RWPE2 (cell line): ENCODE data around the gene OR4F15.
A peak's percentile ranks its signal among the peaks of the same experiment; 100 is the strongest.
"Not testable (repeated sequence)": the region's sequence is repeated elsewhere in the genome, so short reads cannot be mapped to it uniquely, and the experiment has no call there.

Experiments
- ATAC-seq: fragments of 200-7000 bp; cut with Tn5 transposase; 3 replicates; pipeline ENCODE4 v1.9.1; 2021; ENCODE audit warnings: low read depth
- DNase-seq: peaks from one replicate; pipeline ENCODE4 v3.0.0-alpha.2; 2020; ENCODE audit warnings: low spot score
- H3K27ac ChIP-seq: fragments of 450-650 bp; 2 replicates; pipeline ENCODE4 v1.5.1; 2017; ENCODE audit warnings: mild to moderate bottlenecking; ENCODE audit not compliant: poor library complexity, severe bottlenecking
- H3K27me3 ChIP-seq: fragments of 250-450 bp; sonication (Bioruptor Pico); 2 replicates; pipeline ENCODE4 v1.5.1; 2021; ENCODE audit warnings: mild to moderate bottlenecking, moderate library complexity; ENCODE audit not compliant: insufficient read depth, poor library complexity, severe bottlenecking
- H3K36me3 ChIP-seq: fragments of 250-450 bp; sonication (Bioruptor Pico); 2 replicates; pipeline ENCODE4 v1.5.1; 2020; ENCODE audit warnings: low read depth, mild to moderate bottlenecking, moderate library complexity
- H3K4me1 ChIP-seq: fragments of 250-450 bp; sonication (Bioruptor Pico); 2 replicates; pipeline ENCODE4 v1.5.1; 2021; ENCODE audit warnings: mild to moderate bottlenecking, moderate library complexity; ENCODE audit not compliant: insufficient read depth, poor library complexity, severe bottlenecking
- H3K4me3 ChIP-seq: fragments of 250-450 bp; sonication (Bioruptor Pico); 2 replicates; pipeline ENCODE4 v1.5.1; 2021; ENCODE audit warnings: mild to moderate bottlenecking, moderate library complexity; ENCODE audit not compliant: severe bottlenecking
- H3K9me3 ChIP-seq: fragments of 250-450 bp; sonication (Bioruptor Pico); 2 replicates; pipeline ENCODE4 v1.5.1; 2021; ENCODE audit warnings: mild to moderate bottlenecking, moderate library complexity; ENCODE audit not compliant: severe bottlenecking
- CTCF ChIP-seq: fragments of 450-650 bp; IDR thresholded peaks from one replicate; pipeline ENCODE4 v1.5.1; 2017; ENCODE audit warnings: mild to moderate bottlenecking, moderate library complexity; ENCODE audit not compliant: poor library complexity, severe bottlenecking

The OR4F15 gene

DNA sequence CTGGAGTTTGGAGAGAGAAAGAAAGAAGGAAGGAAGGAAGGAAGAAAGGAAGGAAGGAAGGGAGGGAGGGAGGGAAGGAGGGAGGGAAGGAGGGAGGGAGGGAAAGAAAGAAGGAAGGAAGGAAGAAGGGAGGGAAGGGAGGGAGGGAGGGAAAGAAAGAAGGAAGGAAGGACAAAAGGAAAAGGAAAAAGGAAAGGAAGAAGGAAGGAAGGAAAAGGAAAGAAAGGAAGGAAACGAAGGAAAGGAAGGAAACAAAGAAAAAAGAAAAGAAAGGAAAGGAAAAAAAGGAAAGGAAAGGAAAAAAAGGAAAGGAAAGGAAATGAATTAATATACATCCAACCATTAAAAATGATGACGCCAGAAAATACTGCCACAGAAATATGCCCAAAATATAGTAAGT is 27.4 kb upstream of the OR4F15 start:
- Histone ChIP-seq H3K36me3 (no peaks in the 10 kb centered on the region), H3K27ac (no peak overlapping the region), H3K4me3 (no peak overlapping the region), H3K27me3 (peaks cover 32% of the 10 kb centered on the region), H3K9me3 (no peaks in the 10 kb centered on the region), H3K4me1 (no peaks in the 10 kb centered on the region)
- DNase-seq (no peak), ATAC-seq (no peak)
- no peak for TF ChIP-seq CTCF

DNA sequence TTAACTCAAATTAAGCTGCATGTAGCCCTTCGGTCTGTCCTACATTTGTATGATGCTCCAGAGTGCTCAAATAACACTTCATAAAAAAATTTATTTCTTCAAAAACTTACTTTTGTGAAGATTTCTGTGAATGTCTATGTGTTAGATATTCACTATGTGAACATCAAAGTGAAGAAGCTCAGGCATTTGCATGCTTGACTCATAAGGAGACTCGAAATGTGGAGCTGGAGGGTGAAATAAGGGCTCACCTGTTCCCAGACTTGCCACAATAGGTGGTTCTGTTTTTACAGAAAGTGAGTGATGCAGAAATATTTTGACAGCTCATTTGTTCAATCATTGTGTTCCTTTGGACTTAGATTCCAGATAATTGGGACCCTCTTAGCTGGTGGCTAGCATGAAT is 25.6 kb upstream of the OR4F15 start:
- not testable (repeated sequence) for H3K27ac ChIP-seq, H3K4me3 ChIP-seq, H3K4me1 ChIP-seq, ATAC-seq, H3K9me3 ChIP-seq, DNase-seq, H3K36me3 ChIP-seq
- H3K27me3 ChIP-seq: peaks cover 30% of the 10 kb centered on the region

DNA sequence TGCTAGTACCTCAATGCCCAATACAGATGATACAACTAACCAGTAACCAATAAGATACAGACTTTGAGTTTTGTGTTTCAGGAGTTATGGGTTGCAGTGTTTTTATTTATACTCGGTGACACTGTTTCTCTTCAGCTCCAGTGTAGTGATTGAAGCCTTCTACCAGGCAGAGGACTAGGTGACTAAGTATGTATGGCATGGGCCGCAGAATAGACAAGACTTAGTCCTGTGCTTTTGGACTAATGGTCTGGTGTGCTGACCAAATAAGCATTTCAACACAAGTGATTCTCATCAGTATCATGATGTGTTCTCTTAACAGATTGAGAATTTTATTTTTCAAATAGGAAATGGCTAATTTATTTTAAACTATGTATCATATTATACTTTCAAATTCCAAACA is 24.0 kb upstream of the OR4F15 start:
- not testable (repeated sequence) for H3K36me3 ChIP-seq, ATAC-seq, DNase-seq, H3K4me1 ChIP-seq, H3K4me3 ChIP-seq, H3K27ac ChIP-seq, H3K9me3 ChIP-seq
- peaks cover 36% of the 10 kb centered on the region for H3K27me3 ChIP-seq

- not testable (repeated sequence) for ATAC-seq, DNase-seq, H3K4me1 ChIP-seq, H3K4me3 ChIP-seq, H3K9me3 ChIP-seq, H3K36me3 ChIP-seq, H3K27ac ChIP-seq
- H3K27me3 ChIP-seq: peaks cover 36% of the 10 kb centered on the region
Observed at GRCh38 chr15:101788503-101789269, 23.3 kb upstream of the OR4F15 start.

- not testable (repeated sequence) for H3K27ac ChIP-seq, DNase-seq, ATAC-seq, H3K36me3 ChIP-seq, H3K4me1 ChIP-seq, H3K9me3 ChIP-seq, H3K4me3 ChIP-seq
- H3K27me3 ChIP-seq: peaks cover 25% of the 10 kb centered on the region
Observed at GRCh38 chr15:101790748-101791147, 21.3 kb upstream of the OR4F15 start.

DNA sequence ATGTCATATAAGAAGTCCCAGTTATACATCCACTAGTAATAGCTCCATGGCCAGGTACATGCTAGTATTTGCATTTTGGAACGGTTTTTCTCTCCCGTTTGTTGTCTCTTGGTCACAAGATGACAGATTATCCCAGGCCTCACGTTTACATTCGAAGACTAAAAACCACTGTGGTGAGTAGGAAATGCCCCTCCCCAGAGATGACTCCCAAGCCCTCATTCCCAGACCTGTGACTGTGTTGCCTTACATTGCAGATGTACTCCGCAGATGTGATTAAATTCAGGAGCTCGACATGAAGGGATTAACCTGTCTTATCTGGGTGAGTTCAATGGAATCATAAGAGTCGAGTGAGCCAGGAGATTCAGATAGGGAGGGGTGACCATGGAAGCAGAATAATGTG is 18.0 kb upstream of the OR4F15 start:
- not testable (repeated sequence) for H3K36me3 ChIP-seq, ATAC-seq, H3K4me3 ChIP-seq, H3K4me1 ChIP-seq, H3K27ac ChIP-seq, DNase-seq, H3K9me3 ChIP-seq
- H3K27me3 ChIP-seq: peaks cover 15% of the 10 kb centered on the region

GRCh38 chr15:101795455-101795854 is 16.5 kb upstream of the OR4F15 start:
- Histone ChIP-seq H3K9me3 (no peaks in the 10 kb centered on the region), H3K27me3 (peaks cover 12% of the 10 kb centered on the region)

More at GRCh38 chr15:101795455-101795854, 16.5 kb upstream of the OR4F15 start:
- TF ChIP-seq CTCF: no peak
- peak; percentile 94 for ATAC-seq
- DNase-seq: no peak
- H3K27ac ChIP-seq: no peak overlapping the region
- peaks cover 3% of the 10 kb centered on the region for H3K4me1 ChIP-seq
- no peaks in the 10 kb centered on the region for H3K36me3 ChIP-seq
- no peak overlapping the region for H3K4me3 ChIP-seq
